Stimulated activated CD8-positive, alpha-beta memory T cell treated with anti-CD3 and anti-CD28 coated beads, Interleukin-12 subunit alpha, Interleukin-12 subunit beta, amount 100 ng/mL, for 24 hours (primary cell): ENCODE measurements around the gene BBIP1.
"Not testable (repeated sequence)": the region's sequence is repeated elsewhere in the genome, so short reads cannot be mapped to it uniquely, and the experiment has no call there.

Experiments
- DNase-seq: peaks from one replicate; pipeline ENCODE4 v3.0.0-alpha.2; 2020; ENCODE audit errors: extremely low read depth

Gene BBIP1

GRCh38 chr10:110923856-110924493 lies 5.0 kb upstream of the BBIP1 start:
- DNase-seq: no peak

- DNase-seq: no peak
These were observed 1.2 kb upstream of the BBIP1 start for GRCh38 chr10:110919971-110920881.

DNA sequence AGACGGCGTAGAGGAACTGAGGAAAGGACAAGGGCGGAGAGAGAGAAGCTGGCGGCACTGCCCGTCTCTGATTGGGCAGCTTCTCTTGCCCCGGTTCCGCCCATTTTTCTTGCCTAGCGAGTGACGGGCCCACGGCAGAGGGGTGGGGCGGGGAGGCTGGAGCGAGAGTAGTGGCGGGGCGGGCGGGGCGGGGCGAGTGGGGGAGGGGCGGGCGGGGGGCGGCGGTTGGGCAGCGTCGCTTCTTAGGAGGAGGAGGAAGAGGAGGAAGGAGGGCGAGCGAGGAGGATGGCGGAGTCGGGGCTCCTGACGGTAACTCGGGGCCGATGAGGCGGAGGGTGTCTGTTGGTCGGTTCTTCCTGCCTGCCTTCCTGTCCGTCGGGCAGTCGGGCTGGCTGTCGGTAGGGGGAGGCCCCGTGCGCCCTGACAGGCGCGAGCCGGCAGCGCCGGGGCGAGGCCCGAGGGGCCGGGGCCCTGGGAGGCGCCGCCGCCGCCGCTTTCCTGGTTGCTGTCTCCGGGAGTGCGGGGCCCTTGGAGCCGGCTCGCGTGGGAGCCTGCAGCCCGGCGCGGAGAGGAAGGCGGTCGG lies 460 bp upstream of the BBIP1 start, which contains the start of gene SHOC2:
SHOC2 (plus strand) TSS at position 256 of the 583 bp plus-strand sequence. CDS start 44,755 bp downstream, outside the sequence.
- DNase-seq: peak; percentile 96

GRCh38 chr10:110918269-110918642 lies 724 bp downstream of the BBIP1 start:
- DNase-seq: peak; percentile 67

GRCh38 chr10:110916554-110917346 lies 2.2 kb downstream of the BBIP1 start:
- no peak for DNase-seq

DNA sequence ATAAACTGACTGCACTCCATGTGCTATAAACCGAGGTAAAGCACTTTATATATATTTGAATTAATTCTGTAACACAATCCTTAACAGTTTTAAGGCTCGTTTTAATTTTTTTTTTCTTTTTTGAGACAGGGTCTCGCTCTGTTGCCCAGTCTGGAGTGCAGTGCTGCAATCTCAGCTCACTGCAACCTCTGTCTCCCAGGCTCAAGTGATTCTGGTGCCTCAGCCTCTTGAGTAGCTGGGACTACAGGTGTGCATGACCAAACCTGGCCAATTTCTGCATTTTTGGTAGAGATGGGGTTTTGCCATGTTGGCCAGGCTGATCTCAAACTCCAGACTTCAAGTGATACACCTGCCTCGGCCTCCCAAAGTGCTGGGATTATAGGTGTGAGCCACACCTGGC lies 3.4 kb downstream of the BBIP1 start:
- not testable (repeated sequence) for DNase-seq

- no peak for DNase-seq
These were observed 3.9 kb downstream of the BBIP1 start for GRCh38 chr10:110915035-110915434.

GRCh38 chr10:110914431-110914830 lies 4.5 kb downstream of the BBIP1 start:
- DNase-seq: no peak

GRCh38 chr10:110912374-110912773 lies 6.6 kb downstream of the BBIP1 start:
- no peak for DNase-seq

DNA sequence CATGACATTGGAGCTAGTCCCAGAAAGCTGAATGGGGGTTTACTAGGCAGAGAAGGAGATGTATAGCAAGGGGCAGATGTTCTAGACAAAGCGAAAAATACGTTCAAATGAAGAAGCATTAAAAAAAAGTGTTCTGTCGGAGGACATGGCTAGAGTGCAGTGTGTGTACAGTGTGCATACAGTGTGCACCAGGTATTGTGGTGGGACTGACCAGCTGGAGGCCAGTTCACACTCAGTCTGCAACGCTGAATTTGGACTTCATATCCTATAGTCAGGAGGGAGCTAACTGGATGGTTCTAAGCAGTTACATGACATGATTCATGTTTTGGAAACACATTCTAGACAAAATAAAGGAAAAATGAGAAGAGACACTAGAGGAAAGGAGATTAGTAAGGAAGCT lies 8.8 kb downstream of the BBIP1 start:
- no peak for DNase-seq

GRCh38 chr10:110903280-110904278 lies 15.4 kb downstream of the BBIP1 start:
- DNase-seq: no peak

GRCh38 chr10:110901954-110902819 lies 16.8 kb downstream of the BBIP1 start:
- DNase-seq: no peak

DNA sequence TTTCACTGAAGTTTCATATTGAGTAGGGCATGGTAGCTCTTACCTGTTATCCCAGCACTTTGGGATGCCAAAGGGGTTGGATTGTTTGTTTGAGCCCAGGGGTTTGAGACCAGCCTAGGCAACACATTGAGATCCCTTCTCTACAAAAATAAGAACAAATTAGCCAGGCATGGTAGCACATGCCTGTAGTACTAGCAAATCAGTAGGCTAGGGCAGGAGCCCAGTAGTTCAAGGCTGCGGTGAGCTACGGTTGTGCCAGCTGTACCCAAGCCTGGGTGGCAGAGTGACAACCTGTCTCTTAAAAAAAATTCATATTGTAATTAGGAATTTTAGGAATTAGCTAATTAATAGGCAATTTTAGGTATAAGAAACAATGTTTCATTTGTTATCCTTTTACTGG lies 18.0 kb downstream of the BBIP1 start:
- DNase-seq: no peak

GRCh38 chr10:110898391-110898790 lies 20.6 kb downstream of the BBIP1 start:
- no peak for DNase-seq

GRCh38 chr10:110897184-110897583 lies 21.8 kb downstream of the BBIP1 start:
- DNase-seq: no peak

DNA sequence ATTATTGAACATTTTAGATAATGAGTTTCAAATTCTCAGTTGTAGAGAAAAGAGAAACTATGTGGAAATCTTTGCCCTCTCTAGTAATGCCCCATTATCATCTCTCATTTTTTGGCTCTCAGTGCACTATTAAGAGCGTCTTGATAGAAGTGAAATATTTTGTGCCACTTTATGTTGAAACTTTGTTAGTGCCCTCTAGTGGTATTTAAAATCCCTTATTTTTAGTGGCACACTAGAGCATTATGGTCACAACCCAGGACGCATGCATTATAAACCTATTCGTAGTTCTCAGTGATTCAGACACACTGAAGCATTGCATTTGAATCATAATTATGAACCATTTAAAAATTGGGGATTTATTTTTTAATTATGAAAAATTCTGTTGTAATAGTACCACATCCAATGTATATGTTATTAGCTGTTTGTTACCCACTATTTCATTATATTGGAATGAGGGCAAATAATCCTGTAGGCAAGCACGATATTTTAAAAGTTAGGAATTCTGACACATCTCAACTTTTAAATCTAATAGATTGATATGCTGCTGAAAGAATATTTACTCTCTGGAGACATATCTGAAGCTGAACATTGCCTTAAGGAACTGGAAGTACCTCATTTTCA lies 25.3 kb downstream of the BBIP1 start:
- DNase-seq: no peak

GRCh38 chr10:110892602-110893288 lies 26.2 kb downstream of the BBIP1 start:
- DNase-seq: no peak

GRCh38 chr10:110887560-110887959 lies 31.4 kb downstream of the BBIP1 start:
- no peak for DNase-seq
